OCI-LY7 (cell line): ENCODE measurements around the gene CARM1.

Source experiments
- CTCF ChIP-seq: fragments of 200-600 bp; sonication (generic); conservative IDR thresholded peaks from 2 replicates; pipeline ENCODE4 v1.5.1; 2014; ENCODE audit warnings: mild to moderate bottlenecking, antibody characterized with exemption, low read length, moderate library complexity, mixed read lengths
- EZH2phosphoT487 ChIP-seq: fragments of 200-600 bp; sonication (generic); IDR thresholded peaks from 2 replicates; pipeline ENCODE4 v1.6.1; 2018; ENCODE audit warnings: low read depth, borderline replicate concordance, mild to moderate bottlenecking, mixed run types, antibody characterized with exemption, low read length, moderate library complexity, mixed read lengths

DNA sequence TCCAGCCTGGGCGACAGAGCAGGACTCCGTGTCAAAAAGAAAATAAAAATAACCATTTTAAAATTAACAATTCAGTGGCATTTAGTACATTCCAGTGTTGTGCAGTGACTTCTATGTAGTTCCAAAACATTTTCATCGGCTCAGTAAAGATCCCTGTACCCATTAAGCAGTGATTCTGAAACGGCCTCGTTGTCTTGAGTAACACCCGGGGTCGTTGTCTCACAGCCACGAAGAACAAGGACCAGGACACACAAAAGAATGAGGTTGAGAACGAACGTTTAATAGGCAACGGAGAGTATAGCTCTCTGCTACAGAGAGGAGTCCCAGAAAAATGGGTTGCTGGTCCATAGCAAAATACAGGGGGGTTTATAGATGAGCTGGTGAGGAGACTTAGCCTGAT lies 33.0 kb upstream of the CARM1 start:
- TF ChIP-seq CTCF: no peak
- no peak for TF ChIP-seq EZH2phosphoT487
